B cell (primary cell): ENCODE data around the gene LRRC32. TPM values are rescaled to one million over a fixed set of nuclear protein-coding genes. Genes with fewer than 3 reads are reported as not detected.

ENCODE experiments used
- ATAC-seq: fragments of 200-7000 bp; cut with Tn5 transposase; one replicate; pipeline ENCODE4 v1.10.0; 2021; ENCODE audit warnings: low read depth, mild to moderate bottlenecking, moderate number of reproducible peaks, moderate library complexity
- CTCF ChIA-PET: fragments of 350-600 bp; sonication (Branson Sonifier 250); formaldehyde crosslinking; loops from one replicate; lab custom pipeline; 2021; ENCODE audit warnings: antibody characterized with exemption, inconsistent platforms; lab: Charles Lee
- POLR2A ChIA-PET: fragments of 350-600 bp; sonication (Branson Sonifier 250); formaldehyde crosslinking; loops from one replicate; lab custom pipeline; 2021; ENCODE audit warnings: antibody characterized with exemption; lab: Charles Lee
- DNase-seq: peaks from one replicate; pipeline ENCODE4 v3.0.0; 2013
- H2AFZ ChIP-seq: 2 replicates; pipeline ENCODE4 v1.6.1; 2012; ENCODE audit warnings: mild to moderate bottlenecking, low read depth, low read length; ENCODE audit not compliant: insufficient read depth, poor library complexity, severe bottlenecking
- H3K27ac ChIP-seq, 2 donors: 1 replicate in 1 of 2; 2 replicates in 1 of 2; pipeline ENCODE4 v1.5.1; 2012 to 2013; ENCODE audit warnings: low read length in 2 of 2, mild to moderate bottlenecking in 2 of 2, moderate library complexity in 1 of 2
- H3K27me3 ChIP-seq, 4 experiments: fragments of 200-600 bp in 1 of 4; sonication (generic) in 1 of 4; replicated peaks in 1 of 4; 1 replicate in 2 of 4; 2 replicates in 2 of 4; pipeline versions ENCODE4 v1.6.1 to v1.7.0; 2013 to 2016; ENCODE audit warnings: low read length in 3 of 4, mild to moderate bottlenecking in 2 of 4, mixed read lengths in 1 of 4, moderate library complexity in 1 of 4; ENCODE audit not compliant: insufficient read depth in 4 of 4, control insufficient read depth in 3 of 4; ENCODE audit errors: control extremely low read depth in 1 of 4
- H3K36me3 ChIP-seq, 2 experiments: replicated peaks in 1 of 2; 1 replicate in 1 of 2; 2 replicates in 1 of 2; pipeline versions ENCODE4 v1.6.1 to v1.7.1; 2013; ENCODE audit warnings: low read length in 1 of 2; ENCODE audit not compliant: insufficient read depth in 2 of 2, control insufficient read depth in 1 of 2; ENCODE audit errors: control extremely low read depth in 1 of 2, extremely low read depth in 1 of 2
- H3K4me1 ChIP-seq, 2 donors: fragments of 200-600 bp in 1 of 2; sonication (generic) in 1 of 2; 1 replicate in 1 of 2; 2 replicates in 1 of 2; pipeline versions ENCODE4 v1.5.1 to v1.6.1; 2013 to 2017; ENCODE audit warnings: low read length in 2 of 2; ENCODE audit not compliant: control insufficient read depth in 2 of 2, insufficient read depth in 2 of 2
- H3K4me2 ChIP-seq: replicated peaks from 2 replicates; pipeline ENCODE3; 2012; ENCODE audit warnings: mild to moderate bottlenecking, low read depth, low read length; ENCODE audit not compliant: poor library complexity, severe bottlenecking
- H3K4me3 ChIP-seq, 5 experiments: fragments of 200-600 bp in 1 of 5; sonication (generic) in 1 of 5; 1 replicate in 3 of 5; 2 replicates in 2 of 5; pipeline versions ENCODE4 v1.5.1 to v1.7.0; 2011 to 2016; ENCODE audit warnings: low read length in 4 of 5, mild to moderate bottlenecking in 4 of 5, low read depth in 2 of 5, control low read depth in 1 of 5, moderate library complexity in 1 of 5; ENCODE audit not compliant: insufficient read depth in 1 of 5; ENCODE audit errors: control extremely low read depth in 1 of 5, extremely low read depth in 1 of 5
- H3K79me2 ChIP-seq: fragments of 200-600 bp; sonication (generic); one replicate; pipeline ENCODE4 v1.6.0; 2016; ENCODE audit warnings: low read length; ENCODE audit not compliant: control insufficient read depth, insufficient read depth
- H3K9ac ChIP-seq: fragments of 200-600 bp; sonication (generic); 2 replicates; pipeline ENCODE4 v1.6.1; 2017; ENCODE audit warnings: mild to moderate bottlenecking, low read length, moderate library complexity
- H3K9me3 ChIP-seq, 3 donors: one replicate each; pipeline versions ENCODE4 v1.6.1 to v1.7.1; 2013; ENCODE audit warnings: low read length in 2 of 3; ENCODE audit not compliant: control insufficient read depth in 2 of 3, insufficient read depth in 1 of 3; ENCODE audit errors: control extremely low read depth in 1 of 3
- H4K20me1 ChIP-seq: 2 replicates; pipeline ENCODE4 v1.6.0; 2012; ENCODE audit warnings: mild to moderate bottlenecking, low read length; ENCODE audit not compliant: insufficient read depth, control insufficient read depth, poor library complexity, severe bottlenecking
- H3K27ac Mint-ChIP-seq: one replicate; pipeline ENCODE4 v1.8.0; 2021; ENCODE audit warnings: mixed read lengths
- H3K27me3 Mint-ChIP-seq: one replicate; pipeline ENCODE4 v1.8.0; 2021; ENCODE audit warnings: mixed read lengths
- H3K4me1 Mint-ChIP-seq: one replicate; pipeline ENCODE4 v1.8.0; 2021; ENCODE audit warnings: mixed read lengths
- H3K4me3 Mint-ChIP-seq: one replicate; pipeline ENCODE4 v1.8.0; 2021; ENCODE audit warnings: mixed read lengths
- H3K9me3 Mint-ChIP-seq: one replicate; pipeline ENCODE4 v1.8.0; 2022; ENCODE audit warnings: mixed read lengths; ENCODE audit not compliant: insufficient read depth
- CTCF ChIP-seq: fragments of 200-600 bp; IDR thresholded peaks from one replicate; pipeline ENCODE4 v1.8.0; 2022; ENCODE audit warnings: antibody characterized with exemption, mild to moderate bottlenecking
- EZH2 ChIP-seq: IDR thresholded peaks from 2 replicates; pipeline ENCODE4 v1.6.1; 2012; ENCODE audit warnings: borderline replicate concordance, low read depth, mild to moderate bottlenecking, moderate library complexity, low read length; ENCODE audit not compliant: insufficient read depth, poor library complexity, severe bottlenecking
- WGBS: methylation state at CpG from one replicate; pipeline ENCODE4 v1.1.5; 2013; ENCODE audit warnings: missing lambda C conversion rate; ENCODE audit not compliant: insufficient coverage; 5-methylcytosine and 5-hydroxymethylcytosine counted together
- intact Hi-C: fragments of 100-400 bp; cut with micrococcal nuclease; formaldehyde crosslinking; loops from one replicate; pipeline ENCODE4 v1.10.0; 2022
- polyA plus RNA-seq: library from polyadenylated mRNA; depleted of rRNA; stranded (reverse); fragments of >200 nt; gene quantifications from 2 replicates; pipeline ENCODE4 v1.2.3, GENCODE V29; 2012
- total RNA-seq, 2 donors: library from RNA; stranded (reverse); fragments of 120-200 nt in 1 of 2; gene quantifications; 1 replicate in 1 of 2; 2 replicates in 1 of 2; pipeline versions ENCODE4 v1.2.3 to v1.2.4, GENCODE V29; 2013 to 2022

The LRRC32 gene
- total and polyA plus RNA-seq, 2 donors (not counting 1 experiment from before 2014, with no cell fraction given), result 0.60 to 1.4 TPM

- H3K27me3 ChIP-seq, result peaks cover 0 to 16% (median 1%) of the 10 kb centered on the region in 4 experiments
- Mint-ChIP-seq H3K4me3 (no peak overlapping the region), H3K27me3 (peaks cover 30% of the 10 kb centered on the region), H3K9me3 (no peaks in the 10 kb centered on the region), H3K4me1 (peaks cover 20% of the 10 kb centered on the region), H3K27ac (peak overlapping the region; percentile 37)
- no peak overlapping the region for H3K9ac ChIP-seq
- no peak overlapping the region for H2AFZ ChIP-seq
- no peaks in the 10 kb centered on the region for H4K20me1 ChIP-seq
- TF ChIP-seq EZH2 (no peak), CTCF (no peak)
- ATAC-seq (no peak), DNase-seq (no peak)
- ChIA-PET CTCF (interaction anchor here (1.2 kb wide), 1 partner anchor 91 kb away, joined by 3 read pairs; no protein-coding TSS in a partner anchor), POLR2A (no interaction called here)
- H3K4me2 ChIP-seq, result no peak overlapping the region
- intact Hi-C loops, result no loop called here
- H3K4me1 ChIP-seq, result peaks cover 13 to 17% of the 10 kb centered on the region in 2 donors
- no peaks in the 10 kb centered on the region for H3K79me2 ChIP-seq
- H3K36me3 ChIP-seq, result no peaks in the 10 kb centered on the region
- no peak overlapping the region for H3K4me3 ChIP-seq
- WGBS, result 82% methylated on average over 21 of the region's 26 CpGs
- no peak overlapping the region for H3K27ac ChIP-seq
- peaks cover 0 to 6% (median 0%) of the 10 kb centered on the region in 3 donors for H3K9me3 ChIP-seq
Observed at GRCh38 chr11:76689313-76690260, 19.0 kb upstream of the LRRC32 start.

- POLR2A ChIA-PET, result no interaction called here
- peaks cover 0 to 12% (median 0%) of the 10 kb centered on the region in 3 donors for H3K9me3 ChIP-seq
- Mint-ChIP-seq H3K27ac (no peak overlapping the region), H3K4me1 (peaks cover 23% of the 10 kb centered on the region), H3K9me3 (no peaks in the 10 kb centered on the region), H3K4me3 (no peak overlapping the region), H3K27me3 (peaks cover 36% of the 10 kb centered on the region)
- no peak overlapping the region for H3K27ac ChIP-seq
- H3K4me3 ChIP-seq, result no peak overlapping the region
- peaks cover 0 to 22% (median 6%) of the 10 kb centered on the region in 4 experiments for H3K27me3 ChIP-seq
- H3K4me2 ChIP-seq, result no peak overlapping the region
- ATAC-seq (no peak), DNase-seq (no peak)
- no peak overlapping the region for H3K9ac ChIP-seq
- no peaks in the 10 kb centered on the region for H4K20me1 ChIP-seq
- H3K4me1 ChIP-seq, result peaks cover 14 to 18% of the 10 kb centered on the region in 2 donors
- intact Hi-C loops, result no loop called here
- no peak for TF ChIP-seq CTCF
- TF ChIP-seq EZH2, result no peak
- WGBS, result 100% methylated on average over 6 of the region's 7 CpGs
- CTCF ChIA-PET, result interaction anchor here (0.6 to 0.8 kb wide), 2 partner anchors 32 to 1548 kb away, joined by 5 to 7 read pairs; no protein-coding TSS in a partner anchor
- H2AFZ ChIP-seq, result no peak overlapping the region
- H3K79me2 ChIP-seq, result no peaks in the 10 kb centered on the region
- no peaks in the 10 kb centered on the region for H3K36me3 ChIP-seq
Observed at GRCh38 chr11:76688146-76688545, 17.6 kb upstream of the LRRC32 start.
